IMR-90 (cell line): Measurements from ENCODE around the gene DDX39A. TPM values are rescaled to one million over a fixed set of nuclear protein-coding genes. Genes with fewer than 3 reads are reported as not detected.

Experiments used
- ATAC-seq: fragments of 200-7000 bp; cut with Tn5 transposase; 2 replicates; pipeline ENCODE4 v1.9.1; 2020; ENCODE audit warnings: low read depth, mild to moderate bottlenecking, moderate library complexity
- BruUV-seq: library from RNA; stranded (reverse); fragments of 400-500 nt; replicated peaks from 2 replicates; lab custom pipeline; 2021; lab: Mats Ljungman, UMichigan
- CTCF ChIA-PET: fragments of 300-600 bp; formaldehyde crosslinking; extraction: SDS; loops from one replicate; lab custom pipeline; 2021; ENCODE audit warnings: antibody characterized with exemption; lab: Yijun Ruan, JAX
- POLR2A ChIA-PET: fragments of 300-600 bp; sonication (Branson Sonifier 250); formaldehyde crosslinking; loops from one replicate; lab custom pipeline; 2022; ENCODE audit warnings: antibody characterized with exemption; ENCODE audit not compliant: unreplicated experiment; lab: Charles Lee
- DNase-seq: peaks from one replicate; pipeline ENCODE4 v3.0.0; 2013
- H2AFZ ChIP-seq: replicated peaks from 2 replicates; pipeline ENCODE3; 2013; ENCODE audit warnings: low read length, mild to moderate bottlenecking; ENCODE audit not compliant: poor library complexity
- H2AK5ac ChIP-seq: 2 replicates; pipeline ENCODE4 v1.6.1; 2013; ENCODE audit warnings: low read depth, low read length, inconsistent platforms
- H2AK9ac ChIP-seq: replicated peaks from 2 replicates; pipeline ENCODE3; 2013; ENCODE audit warnings: mild to moderate bottlenecking, low read depth, low read length, moderate library complexity; ENCODE audit not compliant: poor library complexity
- H2BK120ac ChIP-seq: 2 replicates; pipeline ENCODE4 v1.6.1; 2013; ENCODE audit warnings: low read depth, low read length, inconsistent platforms
- H2BK15ac ChIP-seq: 3 replicates; pipeline ENCODE4 v1.6.1; 2013; ENCODE audit warnings: low read depth, low read length, inconsistent platforms
- H2BK20ac ChIP-seq: 2 replicates; pipeline ENCODE4 v1.6.1; 2013; ENCODE audit warnings: low read depth, mild to moderate bottlenecking, inconsistent platforms, low read length, moderate library complexity
- H2BK5ac ChIP-seq: 2 replicates; pipeline ENCODE4 v1.6.1; 2013; ENCODE audit warnings: mild to moderate bottlenecking, low read depth, low read length, inconsistent platforms; ENCODE audit not compliant: poor library complexity, severe bottlenecking
- H3K14ac ChIP-seq: replicated peaks from 2 replicates; pipeline ENCODE4 v1.6.1; 2013; ENCODE audit warnings: low read depth, low read length, inconsistent platforms
- H3K18ac ChIP-seq: 2 replicates; pipeline ENCODE4 v1.6.1; 2013; ENCODE audit warnings: low read depth, low read length, control low read depth
- H3K23ac ChIP-seq: 2 replicates; pipeline ENCODE4 v1.6.1; 2013; ENCODE audit warnings: low read depth, low read length, inconsistent platforms
- H3K27ac ChIP-seq: 2 replicates; pipeline ENCODE4 v1.5.1; 2013; ENCODE audit warnings: mild to moderate bottlenecking, control low read depth, low read length; ENCODE audit not compliant: insufficient read depth
- H3K27me3 ChIP-seq: 2 replicates; pipeline ENCODE4 v1.6.1; 2013; ENCODE audit warnings: low read length; ENCODE audit not compliant: control insufficient read depth, insufficient read depth
- H3K36me3 ChIP-seq: 2 replicates; pipeline ENCODE4 v1.6.1; 2013; ENCODE audit warnings: low read length, mixed read lengths; ENCODE audit not compliant: control insufficient read depth, insufficient read depth
- H3K4ac ChIP-seq: 2 replicates; pipeline ENCODE4 v1.6.1; 2013; ENCODE audit warnings: low read depth, low read length, inconsistent platforms
- H3K4me1 ChIP-seq: 2 replicates; pipeline ENCODE4 v1.6.1; 2013; ENCODE audit warnings: low read length, mixed read lengths; ENCODE audit not compliant: control insufficient read depth, insufficient read depth
- H3K4me2 ChIP-seq: 2 replicates; pipeline ENCODE4 v1.6.1; 2013; ENCODE audit warnings: low read depth, mild to moderate bottlenecking, control low read depth, low read length, moderate library complexity
- H3K4me3 ChIP-seq: 2 replicates; pipeline ENCODE4 v1.5.1; 2013; ENCODE audit warnings: low read depth, mild to moderate bottlenecking, control low read depth, low read length, moderate library complexity; ENCODE audit not compliant: insufficient read depth
- H3K56ac ChIP-seq: 2 replicates; pipeline ENCODE4 v1.6.1; 2013; ENCODE audit warnings: low read length, inconsistent platforms; ENCODE audit not compliant: insufficient read depth; ENCODE audit errors: extremely low read depth
- H3K79me1 ChIP-seq, 2 experiments: 2 replicates each; pipeline ENCODE4 v1.6.1; 2013; ENCODE audit warnings: low read length in 2 of 2, inconsistent platforms in 1 of 2, low read depth in 1 of 2
- H3K9ac ChIP-seq: 2 replicates; pipeline ENCODE4 v1.6.1; 2013; ENCODE audit warnings: low read depth, low read length, control low read depth
- H3K9me1 ChIP-seq: 2 replicates; pipeline ENCODE4 v1.6.1; 2013; ENCODE audit warnings: low read length, inconsistent platforms; ENCODE audit not compliant: insufficient read depth
- H3K9me3 ChIP-seq: 2 replicates; pipeline ENCODE4 v1.6.1; 2013; ENCODE audit warnings: low read length; ENCODE audit not compliant: control insufficient read depth, insufficient read depth
- H4K20me1 ChIP-seq: 2 replicates; pipeline ENCODE4 v1.6.1; 2013; ENCODE audit warnings: low read length, inconsistent platforms; ENCODE audit not compliant: insufficient read depth
- H4K5ac ChIP-seq: 2 replicates; pipeline ENCODE4 v1.6.1; 2013; ENCODE audit warnings: mild to moderate bottlenecking, low read depth, low read length, control low read depth
- H4K8ac ChIP-seq, 2 experiments: 2 replicates each; pipeline ENCODE4 v1.6.1; 2013; ENCODE audit warnings: low read depth in 2 of 2, low read length in 2 of 2, control low read depth in 1 of 2, inconsistent platforms in 1 of 2
- H4K91ac ChIP-seq: 2 replicates; pipeline ENCODE4 v1.6.1; 2013; ENCODE audit warnings: low read depth, low read length, inconsistent platforms; ENCODE audit not compliant: insufficient read depth
- BHLHE40 ChIP-seq: fragments of 150-350 bp; IDR thresholded peaks from 2 replicates; pipeline ENCODE4 v1.6.1; 2016; ENCODE audit warnings: mild to moderate bottlenecking, low read depth, low read length
- CHD1 ChIP-seq: IDR thresholded peaks from 2 replicates; pipeline ENCODE4 v1.6.1; 2012; ENCODE audit warnings: low read depth, low read length, improper control_type of control experiment
- CTCF ChIP-seq: conservative IDR thresholded peaks from 2 replicates; pipeline ENCODE4 v1.5.1; 2012; ENCODE audit warnings: mild to moderate bottlenecking, low read depth, low read length, improper control_type of control experiment
- MAFK ChIP-seq: IDR thresholded peaks from 2 replicates; pipeline ENCODE4 v1.6.1; 2012; ENCODE audit warnings: low read depth, low read length, improper control_type of control experiment
- POLR2A ChIP-seq: IDR thresholded peaks from 2 replicates; pipeline ENCODE4 v1.6.1; 2012; ENCODE audit warnings: mild to moderate bottlenecking, low read depth, low read length
- RAD21 ChIP-seq: IDR thresholded peaks from 2 replicates; pipeline ENCODE4 v1.6.1; 2012; ENCODE audit warnings: low read length, improper control_type of control experiment
- RCOR1 ChIP-seq: IDR thresholded peaks from 2 replicates; pipeline ENCODE4 v1.6.1; 2012; ENCODE audit warnings: mild to moderate bottlenecking, low read length, improper control_type of control experiment; ENCODE audit not compliant: insufficient replicate concordance
- SMC3 ChIP-seq: fragments of 150-350 bp; IDR thresholded peaks from 2 replicates; pipeline ENCODE4 v1.6.1; 2016; ENCODE audit warnings: low read depth, mild to moderate bottlenecking, antibody characterized with exemption, low read length, moderate library complexity
- WGBS, 2 experiments: methylation state at CpG; one replicate each; pipeline versions ENCODE4 v1.1.5 to v1.1.7; 2013; ENCODE audit warnings: missing lambda C conversion rate in 2 of 2; ENCODE audit not compliant: insufficient read length in 1 of 2; ENCODE audit errors: extremely low coverage in 2 of 2; 5-methylcytosine and 5-hydroxymethylcytosine counted together
- dilution Hi-C: fragments of 300-500 bp; cut with HindIII; formaldehyde crosslinking; loops from one replicate; pipeline ENCODE4 v1.14.3; 2018; ENCODE audit warnings: low sequenced_read_pairs; ENCODE audit not compliant: unreplicated experiment
- in situ Hi-C: fragments of 300-500 bp; cut with MboI; formaldehyde crosslinking; loops from 3 replicates; pipeline ENCODE4 v1.14.3; 2019; ENCODE audit warnings: low sequenced_read_pairs, inconsistent platforms, mixed read lengths
- intact Hi-C: fragments of 100-400 bp; cut with micrococcal nuclease; formaldehyde crosslinking; loops from 2 replicates; pipeline ENCODE4 v1.10.0; 2022
- polyA plus RNA-seq, 3 experiments: library from polyadenylated mRNA; depleted of rRNA; stranded (reverse); fragments of >200 nt; gene quantifications; 2 replicates each; pipeline ENCODE4 v1.2.3, GENCODE V29; 2012; ENCODE audit warnings: low replicate concordance in 1 of 3
- total RNA-seq: library from RNA; depleted of rRNA; stranded (reverse); fragments of >200 nt; gene quantifications from 2 replicates; pipeline ENCODE4 v1.2.3, GENCODE V29; 2012

Gene DDX39A
- total and polyA plus RNA-seq, 2 of the 4 experiments (the other 2 are of a cell fraction), result 82.5 to 83.0 TPM

- ChIA-PET POLR2A (no interaction called here), CTCF (no interaction called here)
- Histone ChIP-seq H4K5ac (no peak overlapping the region), H3K27ac (no peak overlapping the region), H3K4me1 (peaks cover 10% of the 10 kb centered on the region), H4K91ac (no peak overlapping the region), H3K4me3 (no peak overlapping the region), H2BK20ac (no peak overlapping the region), H3K18ac (no peak overlapping the region), H2AK5ac (no peak overlapping the region), H2BK5ac (no peak overlapping the region), H2BK120ac (no peak overlapping the region), H3K56ac (no peak overlapping the region), H3K9ac (no peak overlapping the region), H3K9me3 (no peaks in the 10 kb centered on the region), H2AFZ (no peak overlapping the region), H3K14ac (no peak overlapping the region), H2AK9ac (no peak overlapping the region), H3K79me1 (no peaks in the 10 kb centered on the region), H3K4ac (no peak overlapping the region), H2BK15ac (no peak overlapping the region), H4K8ac (no peak overlapping the region), H3K4me2 (no peak overlapping the region), H3K36me3 (no peaks in the 10 kb centered on the region), H3K27me3 (no peaks in the 10 kb centered on the region), H4K20me1 (no peaks in the 10 kb centered on the region), H3K9me1 (no peaks in the 10 kb centered on the region), H3K23ac (no peak overlapping the region)
- no TSS peak for BruUV-seq
- no peak for DNase-seq
- no peak for ATAC-seq
- 78% methylated on average over 6 of the region's 10 CpGs; no CpG with 5 or more reads in 1 of the 2 experiments for WGBS, 2 experiments
- intact Hi-C loops (no loop called here), dilution Hi-C loops (no loop called here), in situ Hi-C loops (no loop called here)
- no peak for TF ChIP-seq POLR2A
- no peak for TF ChIP-seq CTCF
- no peak for TF ChIP-seq BHLHE40
- TF ChIP-seq SMC3, result no peak
- no peak for TF ChIP-seq RCOR1
- no peak for TF ChIP-seq RAD21
- no peak for TF ChIP-seq CHD1
- no peak for TF ChIP-seq MAFK
Observed at GRCh38 chr19:14371301-14371821, 47.8 kb downstream of the DDX39A start.
